SKM-1 (cell line): ENCODE measurements around the gene CASZ1.

Experiments
- DNase-seq: peaks from one replicate; lab custom pipeline; 2025; ENCODE audit not compliant: unreplicated experiment; lab: John Stamatoyannopoulos, UW

Gene CASZ1, protein sequence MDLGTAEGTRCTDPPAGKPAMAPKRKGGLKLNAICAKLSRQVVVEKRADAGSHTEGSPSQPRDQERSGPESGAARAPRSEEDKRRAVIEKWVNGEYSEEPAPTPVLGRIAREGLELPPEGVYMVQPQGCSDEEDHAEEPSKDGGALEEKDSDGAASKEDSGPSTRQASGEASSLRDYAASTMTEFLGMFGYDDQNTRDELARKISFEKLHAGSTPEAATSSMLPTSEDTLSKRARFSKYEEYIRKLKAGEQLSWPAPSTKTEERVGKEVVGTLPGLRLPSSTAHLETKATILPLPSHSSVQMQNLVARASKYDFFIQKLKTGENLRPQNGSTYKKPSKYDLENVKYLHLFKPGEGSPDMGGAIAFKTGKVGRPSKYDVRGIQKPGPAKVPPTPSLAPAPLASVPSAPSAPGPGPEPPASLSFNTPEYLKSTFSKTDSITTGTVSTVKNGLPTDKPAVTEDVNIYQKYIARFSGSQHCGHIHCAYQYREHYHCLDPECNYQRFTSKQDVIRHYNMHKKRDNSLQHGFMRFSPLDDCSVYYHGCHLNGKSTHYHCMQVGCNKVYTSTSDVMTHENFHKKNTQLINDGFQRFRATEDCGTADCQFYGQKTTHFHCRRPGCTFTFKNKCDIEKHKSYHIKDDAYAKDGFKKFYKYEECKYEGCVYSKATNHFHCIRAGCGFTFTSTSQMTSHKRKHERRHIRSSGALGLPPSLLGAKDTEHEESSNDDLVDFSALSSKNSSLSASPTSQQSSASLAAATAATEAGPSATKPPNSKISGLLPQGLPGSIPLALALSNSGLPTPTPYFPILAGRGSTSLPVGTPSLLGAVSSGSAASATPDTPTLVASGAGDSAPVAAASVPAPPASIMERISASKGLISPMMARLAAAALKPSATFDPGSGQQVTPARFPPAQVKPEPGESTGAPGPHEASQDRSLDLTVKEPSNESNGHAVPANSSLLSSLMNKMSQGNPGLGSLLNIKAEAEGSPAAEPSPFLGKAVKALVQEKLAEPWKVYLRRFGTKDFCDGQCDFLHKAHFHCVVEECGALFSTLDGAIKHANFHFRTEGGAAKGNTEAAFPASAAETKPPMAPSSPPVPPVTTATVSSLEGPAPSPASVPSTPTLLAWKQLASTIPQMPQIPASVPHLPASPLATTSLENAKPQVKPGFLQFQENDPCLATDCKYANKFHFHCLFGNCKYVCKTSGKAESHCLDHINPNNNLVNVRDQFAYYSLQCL (N-terminal part only)

DNA sequence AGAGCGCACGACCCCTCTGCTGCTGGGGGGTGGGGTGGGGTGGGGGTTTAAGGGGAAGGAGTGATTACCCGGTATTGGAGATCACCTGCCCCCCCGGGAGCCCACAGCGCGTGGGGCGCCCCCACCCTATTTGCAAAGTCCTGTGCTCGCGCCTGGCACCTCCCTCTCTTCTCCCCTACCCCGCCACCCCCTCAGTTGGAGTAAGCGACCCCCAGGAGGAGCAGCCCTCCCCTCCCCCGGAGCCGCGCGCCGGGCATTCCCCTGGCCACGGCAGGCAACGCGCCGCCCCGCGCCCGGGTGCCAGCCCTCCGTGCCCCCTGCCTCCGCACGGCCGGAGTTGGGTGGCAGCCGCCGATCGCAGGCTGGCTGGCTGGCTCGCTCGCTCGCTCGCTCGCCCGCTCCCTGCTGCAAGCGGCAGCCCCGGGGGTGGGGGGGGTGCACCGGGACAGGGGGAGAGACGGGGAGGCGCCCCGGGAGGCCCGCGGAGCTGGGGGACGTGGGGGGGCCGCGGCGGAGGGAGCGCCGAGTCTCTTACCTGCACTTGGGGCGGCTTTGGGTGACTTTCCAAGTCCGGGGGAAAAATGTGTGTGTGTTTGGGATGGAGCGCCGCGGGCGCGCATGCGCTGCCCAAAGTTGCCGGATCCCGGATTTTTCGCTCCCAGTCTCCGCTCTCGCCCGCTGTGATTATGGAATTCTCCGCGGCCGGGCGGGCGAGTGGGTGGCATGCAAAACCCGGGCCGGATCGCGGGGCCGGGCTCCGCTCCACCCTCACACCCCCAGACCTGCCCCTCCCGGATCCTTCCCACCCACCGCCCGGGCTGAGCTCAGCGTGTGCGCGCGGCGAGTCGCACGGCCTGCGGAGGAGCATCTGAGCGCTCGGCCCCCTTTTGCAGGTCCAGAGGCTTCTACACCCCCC, at the start of gene CASZ1:
Gene CASZ1, minus strand, starts transcription at position 618 of the 916 bp plus-strand sequence. CDS start 102,757 bp downstream, outside the sequence.
- DNase-seq, result no peak

DNA sequence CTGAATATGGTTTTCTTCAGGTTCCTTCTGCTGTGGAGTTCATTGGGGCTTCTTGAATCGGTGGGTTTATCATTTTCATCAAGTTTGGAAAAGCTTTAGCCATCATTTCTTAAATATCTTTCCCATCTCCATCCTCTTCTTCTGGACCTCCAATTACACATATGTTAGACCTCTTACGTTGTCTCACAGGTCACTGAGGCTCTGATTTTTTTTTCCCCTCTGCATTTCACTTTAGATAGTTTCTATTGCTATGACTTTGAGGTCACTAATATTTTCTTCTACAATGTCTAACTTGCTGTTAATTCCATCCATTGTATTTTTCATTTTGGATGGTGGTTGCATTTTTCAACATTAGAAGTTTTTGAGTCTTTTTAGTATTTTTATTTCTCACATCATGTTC, 47.3 kb upstream of the CASZ1 start:
- no peak for DNase-seq

DNA sequence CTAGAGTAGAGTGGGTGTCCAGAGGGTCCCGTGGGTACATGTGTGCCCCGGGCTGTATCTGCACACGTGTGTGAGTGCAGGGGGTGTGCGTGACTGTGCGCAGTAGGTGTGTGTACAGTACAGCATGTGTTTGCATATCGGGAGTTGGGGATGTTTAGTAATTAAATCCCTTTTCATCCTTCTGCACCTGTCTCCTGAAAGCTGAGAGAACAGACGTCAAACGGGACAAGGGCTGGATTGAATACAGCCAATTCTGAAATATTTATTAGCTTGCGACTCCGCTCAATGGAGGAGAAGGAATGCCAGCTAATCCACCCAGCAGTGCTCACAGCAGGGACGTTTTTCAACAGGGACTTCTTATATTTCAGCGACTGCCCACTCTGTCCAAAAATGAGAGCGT, 44.7 kb upstream of the CASZ1 start:
- DNase-seq, result no peak

DNA sequence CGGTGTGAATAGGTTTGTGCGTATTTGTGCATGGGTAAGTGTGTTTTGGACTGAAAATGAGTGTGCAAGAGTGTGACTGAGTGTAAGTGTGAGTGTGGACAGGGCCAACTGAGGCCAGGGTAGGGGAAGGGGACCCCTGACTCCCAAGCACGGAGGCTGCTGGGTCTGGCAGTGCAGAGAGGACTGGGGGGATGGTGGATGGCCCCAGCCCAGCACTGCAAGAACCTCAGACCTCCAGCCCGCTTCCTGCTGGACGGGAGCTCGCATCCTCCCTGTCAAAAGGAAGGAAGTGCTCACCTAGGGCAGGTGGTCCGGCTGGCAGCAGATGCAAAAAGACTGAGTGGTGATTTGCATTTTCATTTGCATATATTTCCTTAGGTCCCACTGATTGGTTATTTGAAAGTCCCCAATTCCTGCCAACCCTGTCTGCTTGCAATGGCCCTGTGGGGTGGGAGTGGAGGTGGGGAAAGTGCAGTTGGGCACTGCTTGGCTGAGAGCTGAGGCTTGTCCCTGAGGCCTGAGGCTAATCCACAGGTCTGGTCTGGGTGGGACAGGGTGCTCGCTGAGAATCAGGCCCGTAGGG, 42.8 kb upstream of the CASZ1 start:
- no peak for DNase-seq

DNA sequence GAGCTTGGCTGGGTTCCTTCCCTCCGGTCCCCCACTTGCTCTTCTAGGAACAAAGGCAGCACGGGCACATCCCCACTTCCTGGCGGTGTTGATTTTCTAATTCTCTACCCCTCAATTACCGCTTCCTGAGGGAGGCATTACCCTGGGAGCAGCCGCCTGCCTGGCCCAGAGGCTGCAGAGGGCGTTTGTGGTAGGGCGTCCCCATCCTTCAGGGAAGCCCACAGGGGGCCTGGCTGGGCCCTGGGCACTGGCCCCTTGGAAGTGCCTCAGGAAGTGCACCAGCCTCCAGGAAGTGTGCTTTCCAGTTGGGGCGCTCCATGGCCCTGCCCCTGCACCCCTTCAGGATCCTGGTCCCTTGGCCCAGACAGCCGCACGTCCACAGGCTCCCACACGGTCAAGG, 42.1 kb upstream of the CASZ1 start:
- DNase-seq, result no peak

DNA sequence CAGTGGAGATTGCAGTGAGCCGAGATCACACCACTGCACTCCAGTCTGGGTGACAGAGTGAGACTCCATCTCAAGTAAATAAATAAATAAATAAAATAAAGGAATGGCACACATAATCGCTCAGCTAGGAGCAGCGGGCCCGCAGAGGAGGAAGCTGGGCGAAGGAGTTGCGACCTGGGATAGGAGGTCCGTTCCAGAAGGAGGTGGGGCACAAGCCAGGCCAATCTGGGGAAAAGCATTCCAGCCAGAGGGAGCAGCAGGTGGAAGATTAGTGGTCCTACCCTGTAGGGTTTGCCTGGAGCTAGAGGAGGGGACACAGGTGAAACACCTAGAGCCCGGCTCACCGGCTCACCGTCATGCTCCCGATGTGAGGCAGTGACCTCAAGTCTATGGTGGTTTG, 40.3 kb upstream of the CASZ1 start:
- no peak for DNase-seq

DNA sequence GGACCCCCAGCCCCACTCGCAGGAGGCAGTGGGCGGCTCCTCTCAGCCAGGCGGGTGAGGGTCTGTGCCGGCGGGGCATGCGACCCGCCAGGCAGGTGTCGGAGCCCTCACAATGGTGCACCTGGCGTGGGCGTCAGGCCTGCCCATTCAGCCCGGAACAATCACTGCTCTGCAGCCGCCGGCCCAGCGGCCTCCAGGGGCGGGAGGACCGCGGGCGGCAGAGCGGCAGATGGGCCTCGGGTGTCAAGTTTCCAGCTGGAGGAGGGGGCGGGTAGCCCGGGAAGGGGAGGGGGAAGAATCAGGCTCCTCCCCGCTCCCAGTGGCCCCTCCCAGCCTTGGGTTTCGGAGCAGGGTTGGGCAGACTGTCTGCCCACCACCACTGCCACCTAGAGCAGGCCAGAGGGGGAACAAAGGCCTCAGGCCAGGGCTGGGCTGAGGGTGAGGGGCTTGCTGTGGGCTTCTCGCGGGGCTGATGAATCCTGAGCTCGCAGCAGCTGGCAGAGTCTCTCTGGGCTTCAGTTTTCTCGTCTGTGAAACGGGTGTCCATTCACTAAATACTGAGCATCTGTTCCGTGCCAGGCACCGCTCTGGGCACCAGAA, 39.5 kb upstream of the CASZ1 start:
- no peak for DNase-seq

DNA sequence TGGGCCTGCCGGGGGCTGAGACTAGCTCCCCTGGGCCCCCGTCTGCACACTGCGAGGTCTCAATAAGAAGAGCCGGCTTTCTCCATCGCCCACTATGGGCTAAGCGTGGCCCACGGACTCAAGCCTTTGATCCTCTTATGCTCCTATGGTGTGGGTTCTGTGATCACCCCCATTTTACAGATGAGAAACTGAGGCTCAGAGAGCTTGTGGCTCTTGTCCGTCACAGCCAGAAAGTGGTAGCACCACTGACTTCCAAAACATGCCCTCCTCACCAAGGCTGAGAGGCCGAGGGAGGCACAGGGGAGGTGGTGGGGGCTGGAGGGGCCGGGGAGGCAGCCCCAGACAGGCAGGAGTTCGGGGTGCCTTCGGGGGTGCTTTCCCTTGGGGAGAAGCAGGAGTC, 39.0 kb upstream of the CASZ1 start:
- DNase-seq, result no peak

DNA sequence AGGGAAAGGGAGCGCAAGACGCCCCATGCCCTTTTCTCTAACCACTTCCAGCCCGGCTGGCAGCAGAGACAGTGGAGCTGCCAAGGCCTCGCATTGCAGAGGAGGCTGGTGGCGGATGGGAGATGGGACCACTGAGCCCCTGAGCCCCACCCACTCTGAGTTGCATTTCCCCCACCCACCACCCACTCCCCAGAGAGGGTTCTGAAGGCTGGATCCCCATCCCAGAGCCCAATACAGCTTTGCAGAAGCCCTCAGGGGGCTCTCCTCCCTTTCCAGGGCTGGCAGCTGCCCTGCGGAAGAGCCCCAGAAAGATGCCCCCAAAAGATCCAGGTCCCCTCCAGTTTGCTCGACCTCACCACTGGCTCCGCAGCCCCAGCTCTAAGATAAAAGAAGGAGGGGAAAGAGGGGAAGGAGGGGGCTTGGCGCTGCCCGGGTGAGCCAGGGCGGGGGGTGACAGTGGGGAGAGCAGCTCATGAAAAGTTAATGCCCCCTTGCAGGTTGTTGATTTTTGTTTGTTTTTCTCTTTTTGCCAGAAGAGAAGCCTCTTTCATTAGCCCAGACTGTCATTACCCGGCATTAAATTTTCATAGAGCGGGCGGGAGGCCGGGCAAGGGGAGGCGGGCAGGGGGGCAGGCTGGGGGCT, 38.4 kb upstream of the CASZ1 start:
- no peak for DNase-seq

DNA sequence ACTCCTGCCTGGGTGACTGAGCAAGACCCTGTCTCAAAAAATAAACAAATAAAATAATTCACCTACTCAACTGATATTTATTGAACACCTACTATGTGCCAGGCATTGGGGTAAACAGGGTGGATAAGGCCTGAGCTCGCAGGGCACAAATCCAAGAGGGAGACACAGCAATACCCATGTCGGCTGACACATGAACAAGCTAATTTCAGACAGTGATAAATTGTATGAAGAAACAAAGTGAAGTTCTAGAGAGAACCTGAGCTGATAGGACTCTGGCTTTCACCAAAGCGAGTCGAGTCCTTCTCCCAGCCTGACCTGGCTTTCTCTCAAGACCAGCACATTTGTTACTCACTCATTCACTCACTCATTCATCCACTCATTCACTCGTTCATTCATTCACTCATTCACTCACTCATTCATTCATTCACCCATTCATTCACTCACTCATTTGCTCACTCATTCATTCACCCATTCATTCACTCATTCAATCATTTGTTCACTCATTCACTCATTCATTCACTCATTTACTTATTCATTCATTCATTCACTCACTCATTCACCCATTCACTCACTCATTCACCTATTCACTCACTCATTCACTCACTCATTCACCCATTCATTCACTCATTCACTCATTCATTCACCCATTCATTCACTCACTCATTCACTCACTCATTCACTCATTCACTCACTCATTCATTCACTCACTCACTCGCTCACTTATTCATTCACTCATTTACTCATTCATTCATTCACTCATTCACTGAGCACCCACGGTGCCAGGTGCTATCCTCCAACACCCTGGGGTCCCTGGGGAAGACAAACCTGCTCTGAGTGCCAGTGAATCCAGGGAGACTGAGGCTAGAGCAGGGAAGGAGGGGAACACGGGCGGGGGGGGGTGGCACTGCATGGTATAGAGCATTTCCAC, 37.4 kb upstream of the CASZ1 start:
- no peak for DNase-seq

DNA sequence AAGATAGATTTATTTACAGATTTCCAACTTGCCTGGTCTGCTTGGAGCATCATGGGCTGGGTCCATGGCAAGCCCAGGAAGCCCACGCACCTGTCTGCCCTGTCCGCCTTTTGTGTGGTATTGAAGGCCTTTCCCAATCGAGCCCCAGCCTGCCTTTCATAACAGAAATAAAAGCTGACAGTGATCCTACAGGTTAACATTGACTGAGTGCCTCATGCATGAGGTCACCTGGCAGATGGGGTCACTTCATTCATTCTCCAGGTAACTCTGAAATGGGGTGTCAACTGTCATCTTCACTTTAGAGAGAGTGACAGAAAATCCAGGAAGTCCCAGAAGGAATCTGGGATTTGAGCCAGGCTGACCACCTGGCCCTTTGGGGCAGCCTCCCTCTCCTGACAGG, 36.3 kb upstream of the CASZ1 start:
- no peak for DNase-seq

DNA sequence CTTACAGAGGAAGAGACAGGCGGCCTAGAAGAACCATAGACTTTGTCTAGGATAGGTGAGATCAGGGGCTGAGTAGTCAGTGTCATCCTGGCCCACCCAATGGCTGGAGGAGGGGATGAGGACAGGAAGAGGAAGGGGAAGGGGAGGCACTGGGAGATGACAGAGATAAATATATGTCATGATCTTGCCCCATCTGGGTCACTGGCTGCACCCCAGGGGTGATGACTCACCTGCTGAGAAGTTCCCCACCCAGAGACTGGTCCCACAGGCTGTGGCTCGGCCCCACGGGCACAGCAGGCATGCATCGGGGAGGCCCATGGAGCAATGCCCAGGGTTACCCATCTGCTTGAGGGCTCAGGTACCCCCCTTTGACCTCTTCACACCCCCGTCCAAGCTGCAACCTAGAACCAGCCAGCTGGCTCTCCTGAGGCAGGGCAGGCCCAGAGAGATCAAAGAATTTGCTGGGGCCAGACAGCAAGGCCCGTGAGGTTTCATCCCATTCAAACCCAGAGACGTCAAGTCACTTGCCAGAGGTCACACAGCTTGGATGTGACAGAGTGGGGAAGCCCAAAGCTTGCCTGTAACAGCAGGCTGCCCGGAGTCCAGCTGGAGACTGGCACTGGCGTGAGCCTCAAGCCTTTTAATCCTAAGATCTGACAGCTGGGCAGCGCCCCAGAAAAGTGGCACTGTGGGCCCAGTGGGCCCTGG, 34.7 kb upstream of the CASZ1 start:
- DNase-seq, result no peak

DNA sequence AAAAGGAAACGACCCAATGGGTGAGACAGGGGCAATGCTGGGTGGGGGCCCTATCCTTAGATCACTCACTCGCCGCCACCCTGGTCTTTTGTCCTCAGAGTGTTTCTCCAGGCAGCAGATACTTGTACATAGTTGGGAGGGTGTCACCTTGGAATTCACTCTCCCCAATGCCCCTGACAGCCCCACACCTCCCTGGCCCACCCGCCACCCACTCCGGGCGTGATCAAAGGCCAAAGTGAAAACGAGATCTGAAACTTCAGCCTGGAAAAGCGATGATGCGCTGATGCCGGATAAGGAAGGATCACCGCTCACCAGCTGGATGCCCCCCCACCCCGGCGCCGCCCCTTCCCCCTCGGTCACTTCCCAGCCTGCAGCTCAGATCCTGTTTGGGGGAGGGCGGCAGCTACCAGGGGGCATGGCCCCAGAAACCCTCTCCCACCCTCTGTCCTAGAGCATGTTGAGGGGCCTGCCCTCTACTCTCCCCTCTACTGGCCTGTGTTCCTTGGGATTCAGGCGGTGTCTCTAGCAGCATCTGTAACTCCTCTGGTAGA, 33.6 kb upstream of the CASZ1 start:
- DNase-seq, result no peak

DNA sequence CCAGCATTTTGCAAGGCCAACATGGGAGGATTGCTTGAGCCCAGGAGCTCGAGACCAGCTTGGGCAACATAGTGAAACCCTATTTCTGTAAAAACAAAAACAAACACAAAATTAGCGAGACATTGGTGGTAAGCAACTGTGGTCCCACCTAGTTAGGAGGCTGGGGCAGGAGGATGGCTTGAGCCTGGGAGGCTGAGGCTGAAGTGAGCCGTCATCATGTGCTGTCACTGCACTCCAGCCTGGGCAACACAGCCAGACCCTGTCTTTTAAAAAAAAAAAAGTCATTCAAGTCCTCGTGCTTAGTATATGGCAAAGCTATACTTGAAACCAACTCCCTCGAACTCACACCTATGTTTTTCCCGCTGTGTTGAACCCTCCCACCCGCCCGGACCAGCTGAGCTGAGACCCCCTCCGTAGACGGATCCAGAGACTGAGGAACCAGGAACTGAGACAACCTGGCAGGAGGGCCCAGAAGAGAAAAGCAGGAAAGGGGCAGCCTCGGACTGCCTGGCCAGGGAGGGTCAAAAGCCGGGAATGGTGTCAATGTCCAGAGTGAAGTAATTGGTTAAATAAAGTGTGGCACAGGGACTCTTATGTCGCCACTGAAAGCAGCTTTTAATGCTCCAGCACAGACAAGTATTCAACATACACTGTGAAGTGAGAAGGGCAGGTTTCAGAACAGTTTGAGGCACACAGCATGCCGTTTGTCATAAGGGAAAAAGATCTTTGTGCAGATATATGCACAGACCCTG, 32.8 kb upstream of the CASZ1 start:
- no peak for DNase-seq

DNA sequence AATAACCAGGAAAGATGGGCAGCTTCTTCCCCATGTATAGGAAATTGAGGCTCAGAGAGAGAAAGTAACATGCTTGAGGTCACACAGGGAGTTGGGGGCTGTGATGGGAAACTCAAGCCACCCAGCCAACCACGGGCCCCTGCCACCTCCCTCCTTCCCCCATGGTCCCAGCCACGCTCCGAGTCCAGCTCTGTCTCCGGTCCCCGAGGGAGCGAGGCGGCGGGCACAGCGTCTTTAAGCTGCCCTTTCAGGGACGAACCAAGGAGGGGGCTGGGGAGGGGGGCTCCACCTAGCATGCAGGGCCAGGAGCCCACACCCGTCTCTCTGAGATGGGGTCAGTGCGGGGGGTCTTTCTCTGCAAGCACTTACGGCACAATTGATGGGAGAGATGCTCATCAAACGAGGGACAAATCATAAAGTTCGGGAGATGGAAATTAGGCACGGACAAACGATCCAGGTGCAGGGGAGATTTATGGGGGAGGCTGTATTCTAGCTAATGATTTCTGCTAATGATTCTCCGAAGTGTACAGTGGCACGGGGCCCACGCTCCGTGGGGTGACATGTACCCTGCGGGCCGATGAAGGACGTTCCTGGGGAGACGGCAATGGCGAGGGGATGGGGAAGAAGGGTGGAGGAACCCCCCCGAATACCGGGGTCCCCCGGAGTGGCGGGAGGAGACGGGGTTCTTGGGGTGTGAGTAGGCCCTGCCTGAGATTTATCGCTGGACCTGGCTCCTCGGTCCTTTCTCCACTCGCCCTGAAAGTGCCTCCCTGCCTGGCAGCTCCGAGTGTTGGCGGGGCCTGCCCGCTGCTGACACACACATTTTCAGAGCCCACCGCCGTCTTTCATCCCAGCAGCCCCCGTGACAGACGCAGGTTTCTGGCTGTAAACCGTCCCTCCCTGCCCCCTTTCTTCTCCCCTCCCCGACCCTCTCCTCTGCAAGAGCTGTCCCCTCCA, 31.2 kb upstream of the CASZ1 start:
- no peak for DNase-seq
